ENCODE data around the gene OBSCN.

Gene OBSCN

DNA sequence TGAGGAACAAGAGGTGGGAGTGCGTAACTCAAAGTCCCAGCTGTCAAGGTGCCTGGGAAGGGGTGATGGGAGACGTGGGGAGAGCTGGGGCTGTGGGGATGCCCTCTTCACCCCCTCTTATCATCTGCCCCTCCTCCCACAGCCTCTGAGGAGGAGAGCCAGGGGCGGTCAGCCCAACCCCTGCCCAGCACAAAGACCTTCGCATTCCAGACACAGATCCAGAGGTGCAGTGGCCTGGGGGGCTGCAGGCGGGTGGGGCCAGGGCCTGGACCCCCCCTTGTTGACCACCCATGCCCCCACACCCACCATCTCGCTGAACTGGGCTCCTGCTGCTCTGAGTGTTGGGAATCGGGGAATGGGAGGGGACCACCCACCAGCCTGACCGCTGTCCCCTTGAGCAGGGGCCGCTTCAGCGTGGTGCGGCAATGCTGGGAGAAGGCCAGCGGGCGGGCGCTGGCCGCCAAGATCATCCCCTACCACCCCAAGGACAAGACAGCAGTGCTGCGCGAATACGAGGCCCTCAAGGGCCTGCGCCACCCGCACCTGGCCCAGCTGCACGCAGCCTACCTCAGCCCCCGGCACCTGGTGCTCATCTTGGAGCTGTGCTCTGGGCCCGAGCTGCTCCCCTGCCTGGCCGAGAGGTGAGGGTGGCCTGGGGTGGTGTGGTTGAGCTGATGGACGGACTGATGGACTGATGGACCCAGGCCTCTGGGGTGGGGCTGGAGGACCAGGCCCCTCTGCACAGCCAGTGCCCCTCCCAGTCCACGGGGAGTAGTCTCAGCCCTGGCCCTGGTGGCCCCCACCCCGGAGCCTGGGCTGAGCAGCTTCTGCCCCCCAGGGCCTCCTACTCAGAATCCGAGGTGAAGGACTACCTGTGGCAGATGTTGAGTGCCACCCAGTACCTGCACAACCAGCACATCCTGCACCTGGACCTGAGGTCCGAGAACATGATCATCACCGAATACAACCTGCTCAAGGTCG is 169.1 kb downstream of the OBSCN start:
- FAIRE-seq (no peak), DNase-seq (ENCODE audit: insufficient read length, low spot score) (no peak)
- TF ChIP-seq TAF1 (IDR thresholded peaks at IDR 0.05; ENCODE audit: low read depth, low read length) (no peak), POLR2A (IDR thresholded peaks at IDR 0.05; ENCODE audit: low read depth, low read length) (no peak), POLR2AphosphoS5 (IDR thresholded peaks at IDR 0.05; ENCODE audit: low read depth, low read length) (no peak), SPI1 (IDR thresholded peaks at IDR 0.05; ENCODE audit: low read depth, low read length) (no peak), PAX5 (IDR thresholded peaks at IDR 0.05; ENCODE audit: insufficient read depth, low read length, severe bottlenecking) (no peak), POU2F2 (IDR thresholded peaks at IDR 0.05; ENCODE audit: low read depth, low read length) (no peak)

GRCh38 chr1:228377664-228378089 is 169.8 kb downstream of the OBSCN start:
- TF ChIP-seq POU2F2 (IDR thresholded peaks at IDR 0.05; ENCODE audit: low read depth, low read length), result no peak
- TF ChIP-seq POLR2A (IDR thresholded peaks at IDR 0.05; ENCODE audit: low read depth, low read length), result no peak
- no peak for TF ChIP-seq SPI1 (IDR thresholded peaks at IDR 0.05; ENCODE audit: low read depth, low read length)
- no peak for TF ChIP-seq PAX5 (IDR thresholded peaks at IDR 0.05; ENCODE audit: insufficient read depth, low read length, severe bottlenecking)
- no peak for TF ChIP-seq TAF1 (IDR thresholded peaks at IDR 0.05; ENCODE audit: low read depth, low read length)
- no peak for TF ChIP-seq POLR2AphosphoS5 (IDR thresholded peaks at IDR 0.05; ENCODE audit: low read depth, low read length)
- FAIRE-seq (no peak), DNase-seq (ENCODE audit: insufficient read length, low spot score) (no peak)

- TF ChIP-seq POLR2A (IDR thresholded peaks at IDR 0.05; ENCODE audit: low read depth, low read length) (no peak), POU2F2 (IDR thresholded peaks at IDR 0.05; ENCODE audit: low read depth, low read length) (no peak), TAF1 (IDR thresholded peaks at IDR 0.05; ENCODE audit: low read depth, low read length) (no peak), PAX5 (IDR thresholded peaks at IDR 0.05; ENCODE audit: insufficient read depth, low read length, severe bottlenecking) (no peak), POLR2AphosphoS5 (IDR thresholded peaks at IDR 0.05; ENCODE audit: low read depth, low read length) (no peak), SPI1 (IDR thresholded peaks at IDR 0.05; ENCODE audit: low read depth, low read length) (no peak)
- DNase-seq (ENCODE audit: insufficient read length, low spot score), result peak; percentile 69
- no peak for FAIRE-seq
Measured at GRCh38 chr1:228378090-228378872, 170.4 kb downstream of the OBSCN start.

DNA sequence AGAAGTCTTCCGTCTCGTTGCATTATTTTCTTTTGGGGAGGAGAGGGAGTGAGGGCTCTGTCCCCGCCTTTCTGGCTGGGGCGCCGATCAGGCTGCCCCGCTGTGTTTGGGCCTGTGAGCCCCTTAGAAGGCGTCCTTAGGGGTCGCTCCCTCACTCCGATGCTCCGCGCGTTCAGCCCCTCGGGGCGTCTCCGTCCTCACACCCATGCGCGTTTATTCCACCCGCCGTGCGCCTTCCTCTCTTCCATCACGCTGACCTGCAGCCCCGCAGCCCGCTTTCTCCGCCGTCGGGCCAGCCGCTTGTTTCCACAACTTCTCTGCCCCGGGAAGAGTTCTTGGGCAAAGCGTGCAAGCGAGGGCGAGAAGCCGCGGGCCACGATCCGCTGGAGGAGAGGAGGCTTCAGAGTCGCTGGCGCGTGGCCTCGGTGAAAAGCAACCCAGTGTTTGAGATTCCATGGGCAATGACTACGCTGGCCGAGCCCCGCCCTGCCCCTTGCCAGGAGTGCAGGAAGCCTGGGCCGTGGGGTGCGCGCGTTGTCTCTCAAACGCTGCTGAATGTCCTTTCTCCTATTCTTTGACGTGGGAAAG is 171.1 kb downstream of the OBSCN start:
- no peak for FAIRE-seq
- no peak for TF ChIP-seq TAF1 (IDR thresholded peaks at IDR 0.05; ENCODE audit: low read depth, low read length)
- no peak for DNase-seq (ENCODE audit: insufficient read length, low spot score)

- DNase-seq (ENCODE audit: insufficient read length, low spot score) (no peak), FAIRE-seq (no peak)
- no peak for TF ChIP-seq POU2F2 (IDR thresholded peaks at IDR 0.05; ENCODE audit: low read depth, low read length)
- no peak for TF ChIP-seq POLR2AphosphoS5 (IDR thresholded peaks at IDR 0.05; ENCODE audit: low read depth, low read length)
- TF ChIP-seq TAF1 (IDR thresholded peaks at IDR 0.05; ENCODE audit: low read depth, low read length), result no peak
- TF ChIP-seq PAX5 (IDR thresholded peaks at IDR 0.05; ENCODE audit: insufficient read depth, low read length, severe bottlenecking), result no peak
- TF ChIP-seq POLR2A (IDR thresholded peaks at IDR 0.05; ENCODE audit: low read depth, low read length), result no peak
- no peak for TF ChIP-seq SPI1 (IDR thresholded peaks at IDR 0.05; ENCODE audit: low read depth, low read length)
Measured at GRCh38 chr1:228379666-228380065, 171.8 kb downstream of the OBSCN start.

DNA sequence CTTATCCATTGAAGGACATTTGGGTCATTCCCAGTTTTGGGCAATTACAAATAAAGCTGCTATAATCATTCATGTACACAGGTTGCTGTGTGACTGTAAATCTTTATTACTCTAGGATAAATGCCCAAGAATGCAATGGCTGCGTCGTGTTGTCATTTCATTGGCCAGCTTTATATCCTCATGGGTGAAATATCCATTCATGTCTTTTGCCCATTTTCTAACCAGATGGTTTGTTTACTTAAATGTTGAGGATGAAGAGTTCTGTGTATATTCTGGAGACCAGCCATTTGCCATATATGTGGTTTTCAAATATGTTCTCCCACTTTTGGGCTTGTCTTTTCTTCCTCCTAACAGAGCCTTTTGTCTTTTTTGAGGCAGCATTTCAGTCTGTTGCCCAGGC is 173.5 kb downstream of the OBSCN start:
- TF ChIP-seq SPI1 (IDR thresholded peaks at IDR 0.05; ENCODE audit: low read depth, low read length), result no peak
- TF ChIP-seq POLR2A (IDR thresholded peaks at IDR 0.05; ENCODE audit: low read depth, low read length), result no peak
- no peak for TF ChIP-seq TAF1 (IDR thresholded peaks at IDR 0.05; ENCODE audit: low read depth, low read length)
- TF ChIP-seq POLR2AphosphoS5 (IDR thresholded peaks at IDR 0.05; ENCODE audit: low read depth, low read length), result no peak
- TF ChIP-seq POU2F2 (IDR thresholded peaks at IDR 0.05; ENCODE audit: low read depth, low read length), result no peak
- TF ChIP-seq PAX5 (IDR thresholded peaks at IDR 0.05; ENCODE audit: insufficient read depth, low read length, severe bottlenecking), result no peak
- DNase-seq (ENCODE audit: insufficient read length, low spot score) (no peak), FAIRE-seq (no peak)

DNA sequence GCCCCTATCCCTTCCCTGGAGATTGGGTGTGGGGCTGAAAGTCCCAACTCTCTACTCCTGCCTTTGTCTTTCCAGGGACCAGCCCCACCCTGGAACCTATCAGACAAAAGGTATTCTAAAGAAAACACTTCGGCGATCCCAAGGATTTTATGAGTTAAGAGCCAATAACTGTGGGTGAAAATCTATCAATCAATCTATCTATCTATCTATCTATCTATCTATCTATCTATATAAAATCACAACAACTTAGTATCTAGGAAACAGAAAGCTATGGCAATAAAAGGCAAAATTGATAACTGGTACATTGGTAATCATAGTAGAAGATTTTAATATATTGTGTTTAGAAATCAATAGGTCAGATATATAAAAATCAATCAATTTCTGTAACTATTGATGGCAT is 175.9 kb downstream of the OBSCN start:
- FAIRE-seq, result no peak
- no peak for DNase-seq (ENCODE audit: insufficient read length, low spot score)
- TF ChIP-seq POLR2A (IDR thresholded peaks at IDR 0.05; ENCODE audit: low read depth, low read length) (no peak), TAF1 (IDR thresholded peaks at IDR 0.05; ENCODE audit: low read depth, low read length) (no peak), POU2F2 (IDR thresholded peaks at IDR 0.05; ENCODE audit: low read depth, low read length) (no peak), POLR2AphosphoS5 (IDR thresholded peaks at IDR 0.05; ENCODE audit: low read depth, low read length) (no peak), SPI1 (IDR thresholded peaks at IDR 0.05; ENCODE audit: low read depth, low read length) (no peak), PAX5 (IDR thresholded peaks at IDR 0.05; ENCODE audit: insufficient read depth, low read length, severe bottlenecking) (no peak)

GRCh38 chr1:228385232-228385631 is 177.4 kb downstream of the OBSCN start:
- no peak for FAIRE-seq
- no peak for DNase-seq (ENCODE audit: insufficient read length, low spot score)
- TF ChIP-seq POU2F2 (IDR thresholded peaks at IDR 0.05; ENCODE audit: low read depth, low read length), result no peak
- TF ChIP-seq PAX5 (IDR thresholded peaks at IDR 0.05; ENCODE audit: insufficient read depth, low read length, severe bottlenecking), result no peak
- no peak for TF ChIP-seq POLR2AphosphoS5 (IDR thresholded peaks at IDR 0.05; ENCODE audit: low read depth, low read length)
- TF ChIP-seq POLR2A (IDR thresholded peaks at IDR 0.05; ENCODE audit: low read depth, low read length), result no peak
- TF ChIP-seq SPI1 (IDR thresholded peaks at IDR 0.05; ENCODE audit: low read depth, low read length), result no peak
- no peak for TF ChIP-seq TAF1 (IDR thresholded peaks at IDR 0.05; ENCODE audit: low read depth, low read length)

- DNase-seq (ENCODE audit: insufficient read length, low spot score) (no peak), FAIRE-seq (no peak)
- TF ChIP-seq SPI1 (IDR thresholded peaks at IDR 0.05; ENCODE audit: low read depth, low read length) (no peak), PAX5 (IDR thresholded peaks at IDR 0.05; ENCODE audit: insufficient read depth, low read length, severe bottlenecking) (no peak), POLR2A (IDR thresholded peaks at IDR 0.05; ENCODE audit: low read depth, low read length) (no peak), TAF1 (IDR thresholded peaks at IDR 0.05; ENCODE audit: low read depth, low read length) (no peak), POU2F2 (IDR thresholded peaks at IDR 0.05; ENCODE audit: low read depth, low read length) (no peak), POLR2AphosphoS5 (IDR thresholded peaks at IDR 0.05; ENCODE audit: low read depth, low read length) (no peak)
Measured at GRCh38 chr1:228387321-228387720, 179.5 kb downstream of the OBSCN start.

Measured in GM12891 (cell line).